Heart left ventricle (tissue), 16 donors: ENCODE results near the gene TRAPPC3L. TPM values are rescaled to one million over a fixed set of nuclear protein-coding genes. Genes with fewer than 3 reads are reported as not detected.

ENCODE experiments used
- ATAC-seq, 4 donors: fragments of 200-7000 bp; cut with Tn5 transposase; one replicate each; pipeline ENCODE4 v1.9.1; 2020 to 2022; ENCODE audit warnings: moderate library complexity in 4 of 4, mild to moderate bottlenecking in 3 of 4, moderate number of reproducible peaks in 1 of 4
- DNase-seq, 5 donors: peaks; one replicate each; pipeline ENCODE4 v3.0.0-alpha.2; 2020
- H3K27ac ChIP-seq, 12 donors: fragments of 200-600 bp; sonication (generic) in 4 of 12; one replicate each; pipeline versions ENCODE4 v1.5.0 to v1.8.0; 2016 to 2022; ENCODE audit warnings: mild to moderate bottlenecking in 2 of 12
- H3K27me3 ChIP-seq, 9 donors: fragments of 200-600 bp; sonication (generic) in 2 of 9; one replicate each; pipeline versions ENCODE4 v1.5.1 to v1.8.0; 2016 to 2022; ENCODE audit warnings: mild to moderate bottlenecking in 3 of 9
- H3K36me3 ChIP-seq, 9 donors: fragments of 200-600 bp; sonication (generic) in 2 of 9; one replicate each; pipeline versions ENCODE4 v1.5.0 to v1.8.0; 2018 to 2022; ENCODE audit warnings: mild to moderate bottlenecking in 2 of 9
- H3K4me1 ChIP-seq, 12 donors: fragments of 200-600 bp; sonication (generic) in 4 of 12; one replicate each; pipeline versions ENCODE4 v1.5.0 to v1.8.0; 2016 to 2022; ENCODE audit warnings: mild to moderate bottlenecking in 3 of 12
- H3K4me3 ChIP-seq, 12 donors: fragments of 200-600 bp; sonication (generic) in 4 of 12; one replicate each; pipeline versions ENCODE4 v1.5.0 to v1.8.0; 2017 to 2022; ENCODE audit warnings: mild to moderate bottlenecking in 9 of 12, moderate library complexity in 4 of 12
- H3K9me3 ChIP-seq, 12 donors: fragments of 200-600 bp; sonication (generic) in 4 of 12; one replicate each; pipeline versions ENCODE4 v1.5.0 to v1.8.0; 2016 to 2022; ENCODE audit warnings: mild to moderate bottlenecking in 1 of 12
- POLR2A ChIP-seq, 2 donors: fragments of 450-650 bp; IDR thresholded peaks; one replicate each; pipeline ENCODE4 v1.6.1; 2017; ENCODE audit warnings: antibody characterized with exemption in 2 of 2, mild to moderate bottlenecking in 2 of 2, moderate library complexity in 2 of 2
- WGBS, 4 donors: extraction: QIAGEN DNeasy Blood & Tissue Kit in 2 of 4; methylation state at CpG; one replicate each; pipeline versions ENCODE4 v1.1.5 to v1.1.7; 2013 to 2018; 5-methylcytosine and 5-hydroxymethylcytosine counted together
- intact Hi-C, 10 donors: fragments of 100-400 bp; cut with DNase I; formaldehyde crosslinking; loops; one replicate each; pipeline versions ENCODE4 v1.11.1 to v1.14.2; 2022
- polyA plus RNA-seq, 2 donors: library from polyadenylated mRNA; stranded (reverse); fragments of 200-250 nt; gene quantifications; one replicate each; pipeline ENCODE4 v1.2.3, GENCODE V29; 2013
- total RNA-seq, 9 donors: library from RNA; depleted of rRNA in 2 of 9; stranded (reverse); fragments of >200 nt in 2 of 9; fragmentation: NEBNext Ultra II Directional in 3 of 9; extraction: Animal tissue kit (Norgen Biotek cat#: 25700) in 3 of 9; gene quantifications; one replicate each; pipeline versions ENCODE4 v1.1.0 to v1.2.4, GENCODE V29; 2016 to 2023
- TF ChIP-seq, protein P1 (sequence below), 12 donors: fragments of 200-600 bp; sonication (generic) in 4 of 12; IDR thresholded peaks; one replicate each; pipeline versions ENCODE4 v1.5.0 to v1.8.0; 2018 to 2022; ENCODE audit warnings: antibody characterized with exemption in 12 of 12, mild to moderate bottlenecking in 5 of 12
- donor health status: ischemic (EF 13 %, LVEDD 7.1; RV severe dilation, severe dysfunction).
- donor health status: healthy with polysubstance abuse.
- donor health status: DM: no; HTN: yes; CAD: no.
- donor health status: DM: no; HTN: no; CAD: no.
- donor health status: ischemic (EF 25% LVEDD 6.9; RV normal size, moderate dysfunction).
- donor health status: ischemic (EF 25% LVEDD 5.7; RV mildly dilated, moderate dysfunction).
- donor health status: healthy.
- donor health status: DM: yes; HTN: yes; CAD: no.
- donor health status: ischemic (EF 35%, LVEDD 5.7; RV mildly dilated, moderate dysfunction).
- donor health status: nonischemic (EF 11% LVEDD 7.7; RV severe dilation, severe dysfunction).
- donor health status: DM: yes; HTN: yes; CAD: no.
- donor health status: PGD.
- donor health status: ischemic (EF 29% LVEDD 5.4; RV normal size, mild dysfunction).
- donor health status: nonischemic (EF 23%, LVEDD 6.1; RV moderate dilation, normal function).

The TRAPPC3L gene
- total and polyA plus RNA-seq, 11 donors = 0.11 to 0.29 (median 0.19) TPM; not detected in 7

GRCh38 chr6:116530436-116530835 lies 15.0 kb downstream of the TRAPPC3L start:
- TF ChIP-seq, protein P1, sequence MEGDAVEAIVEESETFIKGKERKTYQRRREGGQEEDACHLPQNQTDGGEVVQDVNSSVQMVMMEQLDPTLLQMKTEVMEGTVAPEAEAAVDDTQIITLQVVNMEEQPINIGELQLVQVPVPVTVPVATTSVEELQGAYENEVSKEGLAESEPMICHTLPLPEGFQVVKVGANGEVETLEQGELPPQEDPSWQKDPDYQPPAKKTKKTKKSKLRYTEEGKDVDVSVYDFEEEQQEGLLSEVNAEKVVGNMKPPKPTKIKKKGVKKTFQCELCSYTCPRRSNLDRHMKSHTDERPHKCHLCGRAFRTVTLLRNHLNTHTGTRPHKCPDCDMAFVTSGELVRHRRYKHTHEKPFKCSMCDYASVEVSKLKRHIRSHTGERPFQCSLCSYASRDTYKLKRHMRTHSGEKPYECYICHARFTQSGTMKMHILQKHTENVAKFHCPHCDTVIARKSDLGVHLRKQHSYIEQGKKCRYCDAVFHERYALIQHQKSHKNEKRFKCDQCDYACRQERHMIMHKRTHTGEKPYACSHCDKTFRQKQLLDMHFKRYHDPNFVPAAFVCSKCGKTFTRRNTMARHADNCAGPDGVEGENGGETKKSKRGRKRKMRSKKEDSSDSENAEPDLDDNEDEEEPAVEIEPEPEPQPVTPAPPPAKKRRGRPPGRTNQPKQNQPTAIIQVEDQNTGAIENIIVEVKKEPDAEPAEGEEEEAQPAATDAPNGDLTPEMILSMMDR (IDR thresholded peaks at IDR 0.05) = no peak
- TF ChIP-seq POLR2A (IDR thresholded peaks at IDR 0.05) = no peak
- H3K4me1 ChIP-seq = peaks cover 0 to 20% (median 7%) of the 10 kb centered on the region in 12 donors
- H3K27me3 ChIP-seq = no peaks in the 10 kb centered on the region
- intact Hi-C loops = loop anchor here in 9 of 10 donors (5.0 to 10.0 kb wide), 6 partner anchors 83 to 313 kb away; no protein-coding TSS in a partner anchor
- H3K27ac ChIP-seq = peak overlapping the region in 1 of 12 donors; percentile 53
- no peaks in the 10 kb centered on the region for H3K9me3 ChIP-seq
- DNase-seq (no peak), ATAC-seq (no peak)
- WGBS, 4 donors = 89 to 92% (median 91%) methylated on average over 2 of the region's 2 CpGs
- no peaks in the 10 kb centered on the region for H3K36me3 ChIP-seq
- H3K4me3 ChIP-seq = no peak overlapping the region

GRCh38 chr6:116529466-116530290 lies 15.8 kb downstream of the TRAPPC3L start:
- no peaks in the 10 kb centered on the region for H3K27me3 ChIP-seq
- WGBS, 4 donors = 62 to 76% (median 70%) methylated on average over 3 of the region's 3 CpGs
- H3K36me3 ChIP-seq = no peaks in the 10 kb centered on the region
- peak overlapping the region in 1 of 12 donors; percentile 27 for H3K4me3 ChIP-seq
- DNase-seq (no peak), ATAC-seq (no peak)
- TF ChIP-seq, protein P1 (IDR thresholded peaks at IDR 0.05) = no peak
- no peak for TF ChIP-seq POLR2A (IDR thresholded peaks at IDR 0.05)
- H3K27ac ChIP-seq = peak overlapping the region in 2 of 12 donors; percentile 19 to 53
- intact Hi-C loops = loop anchor here in 9 of 10 donors (2.0 to 10.0 kb wide), 7 partner anchors 17 to 312 kb away; no protein-coding TSS in a partner anchor
- H3K9me3 ChIP-seq = no peaks in the 10 kb centered on the region
- peaks cover 0 to 27% (median 13%) of the 10 kb centered on the region in 12 donors for H3K4me1 ChIP-seq

GRCh38 chr6:116528780-116529179 lies 16.7 kb downstream of the TRAPPC3L start:
- no peak for TF ChIP-seq POLR2A (IDR thresholded peaks at IDR 0.05)
- TF ChIP-seq, protein P1 (IDR thresholded peaks at IDR 0.05) = no peak
- no peaks in the 10 kb centered on the region for H3K36me3 ChIP-seq
- WGBS, 4 donors = 28 to 38% (median 35%) methylated on average over 3 of the region's 3 CpGs
- H3K4me1 ChIP-seq = peaks cover 0 to 27% (median 14%) of the 10 kb centered on the region in 12 donors
- DNase-seq (no peak), ATAC-seq (no peak)
- H3K4me3 ChIP-seq = peak overlapping the region in 2 of 12 donors; percentile 5 to 27
- H3K9me3 ChIP-seq = no peaks in the 10 kb centered on the region
- H3K27me3 ChIP-seq = no peaks in the 10 kb centered on the region
- peak overlapping the region in 3 of 12 donors; percentile 17 to 33 (median 19) for H3K27ac ChIP-seq
- intact Hi-C loops = loop anchor here in 2 of 10 donors (2.0 kb wide), 1 partner anchor 16 kb away; no protein-coding TSS in a partner anchor

DNA sequence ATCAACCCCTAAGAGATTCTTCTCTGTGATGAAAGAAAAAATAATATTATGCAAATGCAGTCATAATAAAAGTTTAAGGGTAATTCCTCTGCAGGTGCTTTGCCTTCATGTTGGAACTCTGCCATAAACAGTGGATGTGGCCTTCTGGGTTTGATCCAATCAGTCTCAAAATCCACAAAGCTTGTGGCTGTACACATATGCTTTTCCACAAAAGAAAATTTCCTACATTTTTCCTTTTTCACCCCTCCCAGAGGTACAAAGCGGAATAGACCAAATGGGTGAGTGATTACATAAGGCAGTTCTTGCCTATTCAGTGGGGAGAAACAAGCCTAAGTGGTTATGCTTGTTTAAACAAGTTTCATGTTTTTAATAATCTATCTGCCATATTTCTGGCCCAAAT lies 17.4 kb downstream of the TRAPPC3L start:
- 86 to 100% (median 92%) methylated on average over 1 of the region's 1 CpG for WGBS, 4 donors
- intact Hi-C loops = loop anchor here in 2 of 10 donors (2.0 kb wide), 1 partner anchor 15 kb away; no protein-coding TSS in a partner anchor
- Histone ChIP-seq H3K36me3 (no peaks in the 10 kb centered on the region), H3K4me3 (no peak overlapping the region), H3K27ac (peak overlapping the region in 2 of 12 donors; percentile 2 to 19), H3K9me3 (no peaks in the 10 kb centered on the region), H3K4me1 (peaks cover 0 to 27% (median 14%) of the 10 kb centered on the region in 12 donors), H3K27me3 (no peaks in the 10 kb centered on the region)
- no peak for TF ChIP-seq POLR2A (IDR thresholded peaks at IDR 0.05)
- TF ChIP-seq, protein P1 (IDR thresholded peaks at IDR 0.05) = no peak
- DNase-seq (no peak), ATAC-seq (no peak)
